Pancreas (tissue), 10 donors: ENCODE results near the gene TBC1D3B. TPM values are rescaled to one million over a fixed set of nuclear protein-coding genes. Genes with fewer than 3 reads are reported as not detected.
A peak's percentile ranks its signal among the peaks of the same experiment; 100 is the strongest.
"Not testable (repeated sequence)": the region's sequence is repeated elsewhere in the genome, so short reads cannot be mapped to it uniquely, and the experiment has no call there.

Source experiments
- ATAC-seq, 4 donors: fragments of 200-7000 bp; cut with Tn5 transposase; one replicate each; pipeline versions ENCODE4 v1.8.0 to v1.9.1; 2020; ENCODE audit warnings: mild to moderate bottlenecking in 4 of 4, moderate library complexity in 4 of 4
- DNase-seq, 6 donors: peaks; one replicate each; pipeline ENCODE4 v3.0.0-alpha.2; 2020
- FAIRE-seq: peaks from 2 replicates; lab custom pipeline; 2012; peaks lifted over from hg19 to GRCh38; lab: Jason Lieb, UNC
- H3K27ac ChIP-seq, 4 donors: fragments of 200-600 bp; sonication (generic); 1 replicate in 3 of 4; 2 replicates in 1 of 4; pipeline versions ENCODE4 v1.5.0 to v1.8.0; 2020
- H3K27me3 ChIP-seq, 4 donors: fragments of 200-600 bp; one replicate each; pipeline ENCODE4 v1.8.0; 2021
- H3K36me3 ChIP-seq, 3 donors: fragments of 200-600 bp; sonication (generic) in 1 of 3; one replicate each; pipeline versions ENCODE4 v1.5.0 to v1.8.0; 2020 to 2021
- H3K4me1 ChIP-seq, 3 donors: fragments of 200-600 bp; one replicate each; pipeline ENCODE4 v1.8.0; 2021
- H3K4me3 ChIP-seq, 4 donors: fragments of 200-600 bp; sonication (generic) in 2 of 4; one replicate each; pipeline versions ENCODE4 v1.5.0 to v1.8.0; 2020 to 2021
- H3K9me3 ChIP-seq, 4 donors: fragments of 200-600 bp; one replicate each; pipeline ENCODE4 v1.8.0; 2021
- CTCF ChIP-seq, 4 donors: fragments of 200-600 bp; sonication (generic) in 3 of 4; IDR thresholded peaks; one replicate each; pipeline versions ENCODE4 v1.5.0 to v1.8.0; 2021; ENCODE audit warnings: antibody characterized with exemption in 4 of 4
- WGBS, 2 donors: extraction: QIAGEN DNeasy Blood & Tissue Kit; methylation state at CpG; one replicate each; pipeline ENCODE4 v1.1.7; 2013; 5-methylcytosine and 5-hydroxymethylcytosine counted together
- intact Hi-C, 3 donors: fragments of 100-400 bp; cut with DNase I; formaldehyde crosslinking; loops; one replicate each; pipeline versions ENCODE4 v1.11.1 to v1.14.2; 2022
- polyA plus RNA-seq, 2 donors: library from polyadenylated mRNA; stranded (reverse); fragments of 200-250 nt; gene quantifications; one replicate each; pipeline ENCODE4 v1.2.3, GENCODE V29; 2013
- total RNA-seq, 6 donors: library from RNA; stranded (reverse); fragmentation: NEBNext Ultra II Directional in 4 of 6; extraction: Animal tissue kit (Norgen Biotek cat#: 25700) in 4 of 6; gene quantifications; one replicate each; pipeline versions ENCODE4 v1.2.1 to v1.2.4, GENCODE V29; 2021 to 2023
- donor health status: healthy with polysubstance abuse.
- donor health status: DM: no; HTN: no; CAD: no; lungs with moderate emphysema.
- donor health status: DM: no; HTN: no; CAD: no.
- donor health status: control.
- donor health status: control.
- donor health status: Bipolar disorder and iron deficiency.
- donor health status: DM: yes; HTN: yes; CAD: no.
- donor health status: DM: no; HTN: no; CAD: no.
- donor health status: DM: no; HTN: no; CAD: no.
- donor health status: DM: yes; HTN: yes; CAD: no.

Gene TBC1D3B
- total and polyA plus RNA-seq, 8 donors = 2.2 to 5.7 (median 3.9) TPM

- no peak for FAIRE-seq
- 82 to 86% methylated on average over 3 of the region's 3 CpGs for WGBS, 2 donors
- Histone ChIP-seq H3K36me3 (no peaks in the 10 kb centered on the region), H3K4me3 (no peak overlapping the region), H3K27me3 (no peaks in the 10 kb centered on the region), H3K9me3 (no peaks in the 10 kb centered on the region), H3K27ac (no peak overlapping the region), H3K4me1 (peaks cover 0 to 5% (median 0%) of the 10 kb centered on the region in 3 donors)
- no peak for TF ChIP-seq CTCF (IDR thresholded peaks at IDR 0.05)
- DNase-seq = no peak
- intact Hi-C loops = no loop called here
- no peak for ATAC-seq
Measured at GRCh38 chr17:36203335-36203734, 26.9 kb upstream of the TBC1D3B start.

GRCh38 chr17:36201506-36201905, 25.1 kb upstream of the TBC1D3B start:
- FAIRE-seq, H3K9me3 ChIP-seq, DNase-seq: not testable (repeated sequence)

GRCh38 chr17:36201102-36201501, 24.7 kb upstream of the TBC1D3B start:
- intact Hi-C loops, H3K27me3 ChIP-seq, H3K4me1 ChIP-seq, H3K36me3 ChIP-seq, FAIRE-seq, H3K9me3 ChIP-seq, ATAC-seq, H3K27ac ChIP-seq, DNase-seq, H3K4me3 ChIP-seq: not testable (repeated sequence)
- WGBS, 2 donors = 93 to 94% methylated on average over 2 to 3 of the region's 4 CpGs

More at GRCh38 chr17:36201506-36201905, 25.1 kb upstream of the TBC1D3B start:
- H3K4me1 ChIP-seq, H3K27ac ChIP-seq, ATAC-seq, intact Hi-C loops, H3K27me3 ChIP-seq, H3K4me3 ChIP-seq, H3K36me3 ChIP-seq: not testable (repeated sequence)
- WGBS, 2 donors = 93 to 95% methylated on average over 8 of the region's 8 CpGs

- Histone ChIP-seq H3K36me3 (no peaks in the 10 kb centered on the region), H3K27ac (no peak overlapping the region), H3K9me3 (no peaks in the 10 kb centered on the region), H3K4me1 (no peaks in the 10 kb centered on the region), H3K4me3 (no peak overlapping the region), H3K27me3 (no peaks in the 10 kb centered on the region)
- 63 to 79% methylated on average over 7 of the region's 7 CpGs for WGBS, 2 donors
- FAIRE-seq (no peak), DNase-seq (no peak), ATAC-seq (peak in 1 of 4 donors; percentile 31)
- TF ChIP-seq CTCF (IDR thresholded peaks at IDR 0.05) = no peak
- intact Hi-C loops = no loop called here
Measured at GRCh38 chr17:36198831-36199465, 22.5 kb upstream of the TBC1D3B start.

GRCh38 chr17:36197387-36197703, 20.9 kb upstream of the TBC1D3B start:
- DNase-seq (no peak), FAIRE-seq (no peak), ATAC-seq (peak in 1 of 4 donors; percentile 50)
- Histone ChIP-seq H3K36me3 (no peaks in the 10 kb centered on the region), H3K9me3 (no peaks in the 10 kb centered on the region), H3K27ac (no peak overlapping the region), H3K27me3 (no peaks in the 10 kb centered on the region), H3K4me3 (no peak overlapping the region), H3K4me1 (no peaks in the 10 kb centered on the region)
- intact Hi-C loops = no loop called here
- no peak for TF ChIP-seq CTCF (IDR thresholded peaks at IDR 0.05)
- 40 to 51% methylated on average over 4 of the region's 4 CpGs for WGBS, 2 donors

- Histone ChIP-seq H3K4me1 (no peaks in the 10 kb centered on the region), H3K27me3 (no peaks in the 10 kb centered on the region), H3K36me3 (no peaks in the 10 kb centered on the region), H3K4me3 (no peak overlapping the region), H3K27ac (no peak overlapping the region), H3K9me3 (no peaks in the 10 kb centered on the region)
- TF ChIP-seq CTCF (IDR thresholded peaks at IDR 0.05) = no peak
- 50 to 56% methylated on average over 3 of the region's 3 CpGs for whole genome bisulfite sequencing, 2 donors
- DNase-seq = no peak
- intact Hi-C loops = no loop called here
- no peak for ATAC-seq
- FAIRE-seq = no peak
Measured at GRCh38 chr17:36196131-36196486, 19.7 kb upstream of the TBC1D3B start.
